IPS DF 6.9 (cell line): ENCODE results near the gene ADAMTS17.

Experiments used
- DNase-seq: peaks from one replicate; pipeline ENCODE4 v3.0.0-alpha.2; 2013; ENCODE audit warnings: low read depth, low spot score
- H3K27ac ChIP-seq: one replicate; pipeline ENCODE4 v1.5.1; 2013; ENCODE audit warnings: low read length, control low read depth
- H3K27me3 ChIP-seq: 2 replicates; pipeline ENCODE4 v1.6.1; 2013; ENCODE audit warnings: mild to moderate bottlenecking, low read length; ENCODE audit not compliant: control insufficient read depth, insufficient read depth
- H3K36me3 ChIP-seq: 2 replicates; pipeline ENCODE4 v1.6.1; 2013; ENCODE audit warnings: low read length; ENCODE audit not compliant: control insufficient read depth, insufficient read depth
- H3K4me1 ChIP-seq: 2 replicates; pipeline ENCODE4 v1.6.1; 2013; ENCODE audit warnings: low read length; ENCODE audit not compliant: control insufficient read depth, insufficient read depth
- H3K4me3 ChIP-seq: 2 replicates; pipeline ENCODE4 v1.5.1; 2013; ENCODE audit warnings: mild to moderate bottlenecking, low read length
- H3K9me3 ChIP-seq: 2 replicates; pipeline ENCODE4 v1.6.1; 2013; ENCODE audit warnings: low read length, inconsistent platforms; ENCODE audit not compliant: control insufficient read depth, insufficient read depth
- WGBS: extraction: QIAGEN DNeasy Blood & Tissue Kit; methylation state at CpG from one replicate; pipeline ENCODE4 v1.1.7; 2013; ENCODE audit warnings: mixed read lengths, missing lambda C conversion rate; ENCODE audit not compliant: insufficient read length, insufficient coverage; 5-methylcytosine and 5-hydroxymethylcytosine counted together

ADAMTS17 gene

GRCh38 chr15:100186366-100186765 is 155.4 kb downstream of the ADAMTS17 start:
- Histone ChIP-seq H3K4me1 (no peaks in the 10 kb centered on the region; the same call in 1 of the 2 replicates), H3K36me3 (no peaks in the 10 kb centered on the region), H3K27me3 (no peaks in the 10 kb centered on the region), H3K4me3 (no peak overlapping the region), H3K27ac (no peak overlapping the region), H3K9me3 (no peaks in the 10 kb centered on the region)
- WGBS, result no CpG with 5 or more reads among the region's 5 CpGs
- DNase-seq, result no peak

GRCh38 chr15:100183921-100184495 is 157.8 kb downstream of the ADAMTS17 start:
- Histone ChIP-seq H3K36me3 (no peaks in the 10 kb centered on the region), H3K4me1 (no peaks in the 10 kb centered on the region), H3K4me3 (no peak overlapping the region), H3K27me3 (no peaks in the 10 kb centered on the region), H3K9me3 (no peaks in the 10 kb centered on the region), H3K27ac (no peak overlapping the region)
- no peak for DNase-seq
- no CpG with 5 or more reads among the region's 4 CpGs for WGBS

GRCh38 chr15:100180921-100181320 is 160.9 kb downstream of the ADAMTS17 start:
- Histone ChIP-seq H3K4me1 (no peaks in the 10 kb centered on the region), H3K27ac (no peak overlapping the region)
- no CpG with 5 or more reads among the region's 2 CpGs for WGBS

GRCh38 chr15:100175406-100176114 is 166.2 kb downstream of the ADAMTS17 start:
- H3K4me3 ChIP-seq, result no peak overlapping the region
- no peak for DNase-seq
- whole genome bisulfite sequencing, result no CpG with 5 or more reads among the region's 12 CpGs
- no peak overlapping the region for H3K27ac ChIP-seq
- H3K27me3 ChIP-seq, result no peaks in the 10 kb centered on the region
- H3K9me3 ChIP-seq, result no peaks in the 10 kb centered on the region; the same call in 1 of the 2 replicates
- no peaks in the 10 kb centered on the region for H3K4me1 ChIP-seq
- no peaks in the 10 kb centered on the region for H3K36me3 ChIP-seq

More at GRCh38 chr15:100180921-100181320, 160.9 kb downstream of the ADAMTS17 start:
- DNase-seq, result no peak
- Histone ChIP-seq H3K36me3 (no peaks in the 10 kb centered on the region), H3K4me3 (no peak overlapping the region), H3K27me3 (no peaks in the 10 kb centered on the region), H3K9me3 (no peaks in the 10 kb centered on the region)

GRCh38 chr15:100174904-100175275 is 166.9 kb downstream of the ADAMTS17 start:
- Histone ChIP-seq H3K4me3 (no peak overlapping the region), H3K36me3 (no peaks in the 10 kb centered on the region), H3K27ac (no peak overlapping the region), H3K9me3 (no peaks in the 10 kb centered on the region; the same call in 1 of the 2 replicates), H3K27me3 (no peaks in the 10 kb centered on the region), H3K4me1 (no peaks in the 10 kb centered on the region)
- WGBS, result no CpG with 5 or more reads among the region's 3 CpGs
- no peak for DNase-seq

- no peaks in the 10 kb centered on the region for H3K4me1 ChIP-seq
- no CpG with 5 or more reads among the region's 7 CpGs for WGBS
- no peak for DNase-seq
- H3K36me3 ChIP-seq, result no peaks in the 10 kb centered on the region
- H3K27ac ChIP-seq, result no peak overlapping the region
- no peaks in the 10 kb centered on the region for H3K27me3 ChIP-seq
- H3K9me3 ChIP-seq, result no peaks in the 10 kb centered on the region; the same call in 1 of the 2 replicates
- no peak overlapping the region for H3K4me3 ChIP-seq
Observed at GRCh38 chr15:100174159-100174903, 167.4 kb downstream of the ADAMTS17 start.

- DNase-seq, result no peak
- Histone ChIP-seq H3K27me3 (no peaks in the 10 kb centered on the region), H3K27ac (no peak overlapping the region), H3K36me3 (no peaks in the 10 kb centered on the region), H3K4me1 (no peaks in the 10 kb centered on the region), H3K4me3 (no peak overlapping the region), H3K9me3 (no peaks in the 10 kb centered on the region; the same call in 1 of the 2 replicates)
- WGBS, result no CpG with 5 or more reads among the region's 7 CpGs
Observed at GRCh38 chr15:100172356-100173024, 169.3 kb downstream of the ADAMTS17 start.

- Histone ChIP-seq H3K9me3 (no peaks in the 10 kb centered on the region; the same call in 1 of the 2 replicates), H3K27ac (no peak overlapping the region), H3K4me3 (no peak overlapping the region), H3K4me1 (no peaks in the 10 kb centered on the region), H3K36me3 (no peaks in the 10 kb centered on the region), H3K27me3 (no peaks in the 10 kb centered on the region)
- WGBS, result no CpG with 5 or more reads among the region's 5 CpGs
- no peak for DNase-seq
Observed at GRCh38 chr15:100171411-100171810, 170.4 kb downstream of the ADAMTS17 start.

- no peak for DNase-seq
- Histone ChIP-seq H3K4me3 (no peak overlapping the region), H3K27ac (no peak overlapping the region), H3K9me3 (no peaks in the 10 kb centered on the region; the same call in 1 of the 2 replicates), H3K27me3 (no peaks in the 10 kb centered on the region), H3K4me1 (no peaks in the 10 kb centered on the region), H3K36me3 (no peaks in the 10 kb centered on the region)
- WGBS, result no CpG with 5 or more reads among the region's 8 CpGs
Observed at GRCh38 chr15:100170291-100171210, 171.2 kb downstream of the ADAMTS17 start.
